ENCODE measurements around the gene CERS3.

- TF ChIP-seq EZH2 (IDR thresholded peaks at IDR 0.05; ENCODE audit: insufficient read depth, poor library complexity, severe bottlenecking) = no peak
- TF ChIP-seq EZH2phosphoT487 (IDR thresholded peaks at IDR 0.05; ENCODE audit: insufficient read depth, low read depth) = no peak
These were observed 24.7 kb upstream of the CERS3 start for GRCh38 chr15:100553468-100553867.
